Type B pancreatic cell (in vitro differentiated cells): ENCODE measurements around the gene RANBP1. TPM values are rescaled to one million over a fixed set of nuclear protein-coding genes. Genes with fewer than 3 reads are reported as not detected.
A peak's percentile ranks its signal among the peaks of the same experiment; 100 is the strongest.

Experiments used
- DNase-seq: peaks from one replicate; pipeline ENCODE4 v3.0.0; 2021; ENCODE audit warnings: mixed read lengths; ENCODE audit not compliant: unreplicated experiment; ENCODE audit errors: extremely low spot score
- H3K27ac Mint-ChIP-seq: 2 replicates; pipeline ENCODE4 v1.8.0; 2021; ENCODE audit warnings: mild to moderate bottlenecking, mixed read lengths
- H3K27me3 Mint-ChIP-seq: 2 replicates; pipeline ENCODE4 v1.8.0; 2021; ENCODE audit warnings: mixed read lengths
- H3K36me3 Mint-ChIP-seq: 2 replicates; pipeline ENCODE4 v1.8.0; 2021; ENCODE audit warnings: mixed read lengths
- H3K4me1 Mint-ChIP-seq: one replicate; pipeline ENCODE4 v1.8.0; 2021; ENCODE audit warnings: mixed read lengths; ENCODE audit not compliant: unreplicated experiment
- H3K4me3 Mint-ChIP-seq: 2 replicates; pipeline ENCODE4 v1.8.0; 2021; ENCODE audit warnings: mild to moderate bottlenecking, mixed read lengths
- H3K9me3 Mint-ChIP-seq: 2 replicates; pipeline ENCODE4 v1.8.0; 2021; ENCODE audit warnings: mixed read lengths
- CTCF ChIP-seq: fragments of 200-600 bp; sonication (generic); conservative IDR thresholded peaks from 2 replicates; pipeline ENCODE4 v1.5.0; 2021; ENCODE audit warnings: antibody characterized with exemption, mild to moderate bottlenecking
- total RNA-seq: library from RNA; stranded (reverse); gene quantifications from 2 replicates; pipeline ENCODE4 v1.2.1, GENCODE V29; 2021; ENCODE audit warnings: low replicate concordance

RANBP1 gene
- total RNA-seq, 1 donor from 2014 or later = 235 TPM

- no peak for DNase-seq
- Mint-ChIP-seq H3K9me3 (no peaks in the 10 kb centered on the region), H3K4me1 (peaks cover 9% of the 10 kb centered on the region), H3K27ac (no peak overlapping the region), H3K27me3 (no peaks in the 10 kb centered on the region), H3K36me3 (no peaks in the 10 kb centered on the region), H3K4me3 (no peak overlapping the region)
- no peak for TF ChIP-seq CTCF
Measured at GRCh38 chr22:20172141-20172613, 56.3 kb downstream of the RANBP1 start.

GRCh38 chr22:20173246-20173645, 57.3 kb downstream of the RANBP1 start:
- Mint-ChIP-seq H3K36me3 (no peaks in the 10 kb centered on the region), H3K4me1 (peaks cover 13% of the 10 kb centered on the region), H3K4me3 (no peak overlapping the region), H3K27ac (no peak overlapping the region), H3K27me3 (no peaks in the 10 kb centered on the region), H3K9me3 (no peaks in the 10 kb centered on the region)
- no peak for TF ChIP-seq CTCF
- DNase-seq = no peak

GRCh38 chr22:20173772-20174171, 57.9 kb downstream of the RANBP1 start:
- no peak overlapping the region for H3K4me3 Mint-ChIP-seq
- no peaks in the 10 kb centered on the region for H3K27me3 Mint-ChIP-seq
- TF ChIP-seq CTCF = no peak
- H3K27ac Mint-ChIP-seq = no peak overlapping the region
- DNase-seq = no peak
- H3K36me3 Mint-ChIP-seq = no peaks in the 10 kb centered on the region
- H3K9me3 Mint-ChIP-seq = no peaks in the 10 kb centered on the region
- H3K4me1 Mint-ChIP-seq = peaks cover 13% of the 10 kb centered on the region

GRCh38 chr22:20174785-20175596, 59.1 kb downstream of the RANBP1 start:
- no peak overlapping the region for H3K27ac Mint-ChIP-seq
- H3K4me3 Mint-ChIP-seq = no peak overlapping the region
- no peaks in the 10 kb centered on the region for H3K27me3 Mint-ChIP-seq
- TF ChIP-seq CTCF = peak; percentile 52
- H3K9me3 Mint-ChIP-seq = no peaks in the 10 kb centered on the region
- DNase-seq = no peak
- H3K4me1 Mint-ChIP-seq = peaks cover 13% of the 10 kb centered on the region
- H3K36me3 Mint-ChIP-seq = no peaks in the 10 kb centered on the region

GRCh38 chr22:20175597-20175900, 59.6 kb downstream of the RANBP1 start:
- no peak for TF ChIP-seq CTCF
- Mint-ChIP-seq H3K27ac (no peak overlapping the region), H3K27me3 (no peaks in the 10 kb centered on the region), H3K4me3 (no peak overlapping the region), H3K4me1 (peaks cover 13% of the 10 kb centered on the region), H3K9me3 (no peaks in the 10 kb centered on the region), H3K36me3 (no peaks in the 10 kb centered on the region)
- no peak for DNase-seq
